Inflammatory macrophage treated with lipopolysaccharide for 1 hour (primary cell): ENCODE measurements around the gene CNTFR.
"Not testable (repeated sequence)": the region's sequence is repeated elsewhere in the genome, so short reads cannot be mapped to it uniquely, and the experiment has no call there.

Experiments
- DNase-seq, 2 donors: peaks; one replicate each; pipeline ENCODE4 v3.0.0-alpha.2; 2020 to 2022

The CNTFR gene, protein sequence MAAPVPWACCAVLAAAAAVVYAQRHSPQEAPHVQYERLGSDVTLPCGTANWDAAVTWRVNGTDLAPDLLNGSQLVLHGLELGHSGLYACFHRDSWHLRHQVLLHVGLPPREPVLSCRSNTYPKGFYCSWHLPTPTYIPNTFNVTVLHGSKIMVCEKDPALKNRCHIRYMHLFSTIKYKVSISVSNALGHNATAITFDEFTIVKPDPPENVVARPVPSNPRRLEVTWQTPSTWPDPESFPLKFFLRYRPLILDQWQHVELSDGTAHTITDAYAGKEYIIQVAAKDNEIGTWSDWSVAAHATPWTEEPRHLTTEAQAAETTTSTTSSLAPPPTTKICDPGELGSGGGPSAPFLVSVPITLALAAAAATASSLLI

DNA sequence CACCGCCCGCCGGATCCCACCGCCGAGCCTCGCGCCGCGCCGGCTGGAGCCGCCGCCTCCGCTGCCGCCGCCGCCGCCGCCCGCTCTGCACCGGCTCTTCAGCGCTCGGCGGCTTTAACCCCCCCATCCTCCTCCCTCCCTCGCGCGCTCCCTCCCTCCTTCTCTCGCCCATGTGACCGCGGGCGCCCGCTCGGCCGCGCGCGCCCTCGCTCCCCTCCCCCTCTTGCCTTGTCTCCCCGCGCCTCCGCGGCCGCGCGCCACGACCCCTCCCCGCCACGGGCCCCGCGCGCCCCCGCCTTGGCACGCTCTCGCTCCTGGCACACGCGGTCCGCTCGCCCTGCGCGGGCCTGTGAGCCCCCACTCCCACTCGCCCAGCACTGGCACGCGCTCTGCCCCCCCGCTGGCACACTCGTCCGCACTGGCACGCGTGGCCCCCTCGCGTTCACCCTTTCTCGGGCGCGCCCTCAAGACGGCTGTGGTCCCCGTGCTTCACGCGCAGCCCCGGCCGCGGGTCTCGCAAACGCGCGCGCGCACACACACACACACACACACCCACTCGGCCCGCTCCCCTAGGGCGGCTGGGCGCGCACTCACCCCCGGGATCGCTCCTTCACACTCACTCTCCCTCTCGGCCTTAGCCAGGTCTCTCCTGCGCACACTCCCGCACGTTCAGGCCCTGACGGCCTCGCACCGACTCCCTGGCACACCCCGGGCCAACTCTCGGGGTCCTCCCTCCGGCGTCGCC, at the start of gene CNTFR:
Gene CNTFR (minus strand): TSS at position 89 of the 745 bp plus-strand sequence. CDS start 20,743 bp downstream, outside the sequence.
- no peak for DNase-seq

- not testable (repeated sequence) for DNase-seq
Measured at GRCh38 chr9:34639322-34639721, 49.8 kb upstream of the CNTFR start.

DNA sequence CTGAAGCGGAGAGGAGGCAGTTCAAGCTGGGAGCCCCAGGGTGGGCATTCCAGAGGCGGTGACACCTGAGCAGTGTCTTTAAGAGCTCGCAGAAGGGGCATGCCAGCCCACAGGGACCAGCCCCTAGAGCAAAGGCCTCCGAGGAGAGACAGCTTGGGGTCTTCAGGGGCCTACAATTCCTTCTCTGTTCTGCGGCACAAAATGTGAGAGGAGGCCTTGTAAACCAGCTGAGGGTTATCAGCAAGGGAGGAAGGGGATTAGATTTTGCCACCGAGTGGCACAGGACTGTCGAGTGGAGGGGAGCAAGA, 48.6 kb upstream of the CNTFR start:
- DNase-seq, result no peak

GRCh38 chr9:34637356-34638137, 48.0 kb upstream of the CNTFR start, which contains the start of gene SIGMAR1:
SIGMAR1 (minus strand) TSS chr9:34637787; CDS start chr9:34637697, 90 bp downstream.
- peak; percentile 87 to 94 for DNase-seq

DNA sequence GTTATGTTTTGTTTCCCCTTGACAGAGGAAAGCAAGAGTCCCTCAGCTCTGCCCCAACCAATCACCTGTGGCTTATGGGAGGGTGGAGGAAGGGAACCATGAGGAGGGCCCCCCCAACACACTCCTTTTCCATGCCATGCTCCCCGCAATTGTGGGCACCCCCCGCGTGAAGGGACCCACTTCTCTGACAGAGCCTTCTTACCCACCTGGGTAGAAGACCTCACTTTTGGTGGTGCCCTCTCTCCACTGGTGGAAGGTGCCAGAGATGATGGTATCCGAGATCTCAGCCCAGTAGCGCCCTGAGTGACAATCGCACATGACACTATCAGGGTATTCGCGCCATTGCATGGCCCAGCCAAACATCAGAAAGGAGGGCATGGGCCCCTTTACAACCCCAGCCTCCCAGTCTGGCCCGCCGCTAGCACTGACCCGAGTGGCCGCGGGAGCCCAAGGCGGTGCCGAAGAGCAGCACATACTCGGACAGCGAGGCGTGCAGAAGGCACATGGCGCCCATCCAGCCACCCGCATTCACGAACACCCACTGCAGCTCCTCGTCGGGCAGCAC, 47.3 kb upstream of the CNTFR start:
- no peak for DNase-seq

- no peak for DNase-seq
Measured at GRCh38 chr9:34635556-34635955, 46.0 kb upstream of the CNTFR start.

DNA sequence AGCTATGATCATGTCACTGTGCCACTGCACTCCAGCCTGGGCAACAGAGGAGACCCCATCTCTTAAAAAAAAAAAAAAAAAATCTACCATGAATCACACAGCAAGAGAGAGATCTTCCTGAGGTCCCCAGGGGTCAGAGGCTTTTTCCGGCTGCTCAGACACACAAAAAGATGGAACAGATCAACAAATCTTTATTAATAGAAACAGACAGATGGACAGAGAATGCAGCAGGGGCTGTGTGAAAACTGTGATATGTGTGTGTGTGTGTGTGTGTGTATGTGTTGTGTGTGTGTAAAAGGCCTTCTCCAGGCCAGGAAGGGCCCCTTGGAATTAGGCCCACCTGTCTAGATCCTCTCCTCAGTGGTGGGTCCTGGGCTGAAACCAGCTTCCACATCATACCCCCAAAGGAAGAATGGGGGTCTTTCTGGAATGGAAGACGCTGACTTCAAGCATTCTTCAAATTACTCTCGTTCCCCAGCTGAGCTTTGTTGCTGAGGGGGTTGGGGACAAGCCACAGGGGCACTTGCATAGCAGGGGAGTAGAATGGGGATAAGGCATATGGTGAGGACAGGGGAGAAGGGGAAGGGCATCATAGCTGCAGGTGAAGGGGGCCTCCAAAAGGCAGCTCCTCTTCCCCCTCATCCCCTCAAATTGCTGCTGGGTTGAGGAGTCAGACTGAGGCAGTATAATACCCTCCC, 45.2 kb upstream of the CNTFR start:
- no peak for DNase-seq

DNA sequence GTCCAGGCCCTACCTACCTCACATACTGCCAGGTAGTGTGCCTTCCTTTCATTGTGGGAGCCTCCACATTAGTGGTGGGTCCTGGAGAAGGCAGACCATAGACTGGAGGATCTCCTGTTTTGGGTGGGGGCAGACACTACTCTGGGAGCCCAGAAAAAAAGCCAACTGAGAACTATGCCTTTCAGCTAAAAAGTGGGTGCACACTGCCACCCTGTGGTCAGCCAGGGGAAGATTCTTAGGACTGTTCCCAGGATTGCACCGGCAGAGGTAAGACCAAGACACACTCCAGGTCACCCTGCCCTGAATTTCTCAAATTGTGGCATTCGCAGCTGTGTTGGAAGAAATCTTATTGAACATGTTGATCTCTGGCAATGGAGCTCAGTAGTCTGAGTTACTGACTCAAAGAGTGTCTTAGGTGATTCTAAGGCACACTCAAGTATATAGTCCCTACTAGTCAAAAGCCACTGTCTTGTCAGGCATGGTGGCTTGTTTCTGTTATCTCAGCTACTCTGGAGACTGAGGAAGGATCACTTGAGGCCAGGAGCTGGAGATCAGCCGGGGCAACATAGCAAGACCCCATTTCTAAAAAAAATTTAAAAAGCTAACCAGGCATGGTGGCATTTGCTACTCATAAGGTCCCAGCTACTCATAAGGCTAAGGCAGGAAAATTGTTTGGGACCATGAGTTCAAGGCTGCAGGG, 44.5 kb upstream of the CNTFR start:
- peak; percentile 52 to 70 for DNase-seq

DNA sequence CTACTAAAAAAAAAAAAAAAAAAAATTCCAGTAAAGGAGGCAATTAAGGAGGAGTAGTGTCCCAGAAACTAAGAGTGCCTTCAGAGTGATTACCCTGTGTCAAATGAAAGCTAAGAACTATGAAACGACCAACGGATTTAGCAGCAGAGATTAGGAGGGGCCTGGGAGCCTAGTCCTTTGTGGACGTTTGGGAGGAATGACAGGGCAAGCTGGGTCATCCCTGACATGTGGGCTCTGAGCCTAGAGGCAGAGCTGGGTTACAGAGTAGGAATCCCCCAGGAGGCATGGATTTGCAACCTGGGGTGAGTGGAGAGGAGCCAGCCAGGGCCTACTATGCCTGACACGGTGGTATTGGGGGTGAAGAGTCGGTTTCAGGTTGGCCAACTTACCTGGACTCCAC, 43.6 kb upstream of the CNTFR start:
- DNase-seq, result no peak

GRCh38 chr9:34630402-34631154, 41.1 kb upstream of the CNTFR start:
- no peak for DNase-seq

- DNase-seq, result no peak
Measured at GRCh38 chr9:34629491-34629808, 39.9 kb upstream of the CNTFR start.

DNA sequence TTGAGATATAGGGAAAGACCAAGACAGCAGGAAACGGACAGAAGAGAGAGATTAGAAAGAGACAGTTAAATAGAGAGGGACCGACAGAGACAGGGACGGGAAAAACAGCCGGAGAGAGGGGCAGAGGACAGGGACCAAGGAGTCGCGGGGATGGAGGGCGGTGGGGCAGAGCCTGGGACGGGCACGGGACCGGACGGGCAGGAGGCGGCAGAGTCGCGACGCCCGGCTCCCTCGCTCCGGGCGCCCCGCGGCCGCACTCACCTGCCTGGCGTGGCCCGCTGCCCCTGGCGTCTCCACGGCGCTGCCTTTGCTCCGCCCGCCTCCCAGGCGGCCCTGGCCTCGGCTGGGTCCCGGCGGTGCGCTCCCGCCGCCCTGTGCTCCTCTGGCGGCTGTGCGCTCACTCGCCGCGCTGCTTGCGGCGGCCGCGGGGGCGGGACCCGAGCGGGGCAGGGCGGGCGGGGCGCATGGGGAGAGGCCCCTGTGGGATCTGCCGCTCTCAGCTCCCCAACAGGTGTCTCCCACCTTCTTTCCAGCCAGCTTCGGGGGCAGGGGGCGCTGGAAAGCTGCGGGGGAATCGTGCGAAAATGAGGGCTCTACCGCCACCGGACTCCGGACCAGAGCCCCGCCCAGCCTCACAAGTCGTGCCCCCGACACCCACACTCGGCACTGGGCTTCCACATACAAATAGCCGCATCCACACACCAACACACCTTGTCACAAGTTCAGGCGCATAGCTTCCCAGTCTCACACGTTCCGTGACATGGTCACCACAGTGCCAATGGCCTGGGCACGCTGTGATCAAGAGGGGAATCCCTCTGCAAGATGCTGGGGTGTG, 39.3 kb upstream of the CNTFR start, which contains the start of gene ARID3C:
Gene ARID3C (minus strand): TSS at position 411 of the 835 bp plus-strand sequence. CDS start 1,052 bp downstream, outside the sequence.
- DNase-seq, result no peak

GRCh38 chr9:34627716-34628655, 38.5 kb upstream of the CNTFR start:
- no peak for DNase-seq

- no peak for DNase-seq
Measured at GRCh38 chr9:34625186-34625486, 35.6 kb upstream of the CNTFR start.

- DNase-seq, result no peak
Measured at GRCh38 chr9:34624475-34625185, 35.1 kb upstream of the CNTFR start.

- DNase-seq, result no peak
Measured at GRCh38 chr9:34623374-34624235, 34.1 kb upstream of the CNTFR start.
